Fibroblast of lung (primary cell): ENCODE data around the gene WDR62.

Experiments used
- CTCF ChIP-seq, 2 donors: IDR thresholded peaks in 1 of 2; conservative IDR thresholded peaks in 1 of 2; 1 replicate in 1 of 2; 2 replicates in 1 of 2; pipeline ENCODE4 v1.5.1; 2011 to 2012; ENCODE audit warnings: low read length in 2 of 2, control low read depth in 1 of 2, inconsistent platforms in 1 of 2, low read depth in 1 of 2, mild to moderate bottlenecking in 1 of 2
- EZH2 ChIP-seq: IDR thresholded peaks from 2 replicates; pipeline ENCODE4 v1.5.1; 2012; ENCODE audit warnings: low read length, control low read depth, mild to moderate bottlenecking; ENCODE audit errors: missing control alignments

- TF ChIP-seq CTCF (conservative IDR thresholded peaks at IDR 0.05 in 1 of 2, IDR thresholded peaks at IDR 0.05 in 1 of 2; ENCODE audit: low read depth in 1 of 2, low read length in 2 of 2) (no peak), EZH2 (no peak)
These were observed 85.8 kb downstream of the WDR62 start for GRCh38 chr19:36140304-36141038.
